HG03159 (cell line): ENCODE data around the gene ALOX12B.
A peak's percentile ranks its signal among the peaks of the same experiment; 100 is the strongest.
"Not testable (repeated sequence)": the region's sequence is repeated elsewhere in the genome, so short reads cannot be mapped to it uniquely, and the experiment has no call there.

Experiments used
- ATAC-seq: cut with Tn5 transposase; IDR thresholded peaks from one replicate; pipeline ENCODE4 v1.9.1; 2021; ENCODE audit warnings: mild to moderate bottlenecking, moderate library complexity; ENCODE audit not compliant: unreplicated experiment

Gene ALOX12B

GRCh38 chr17:8119581-8120519 is 32.3 kb upstream of the ALOX12B start:
- no peak for ATAC-seq

DNA sequence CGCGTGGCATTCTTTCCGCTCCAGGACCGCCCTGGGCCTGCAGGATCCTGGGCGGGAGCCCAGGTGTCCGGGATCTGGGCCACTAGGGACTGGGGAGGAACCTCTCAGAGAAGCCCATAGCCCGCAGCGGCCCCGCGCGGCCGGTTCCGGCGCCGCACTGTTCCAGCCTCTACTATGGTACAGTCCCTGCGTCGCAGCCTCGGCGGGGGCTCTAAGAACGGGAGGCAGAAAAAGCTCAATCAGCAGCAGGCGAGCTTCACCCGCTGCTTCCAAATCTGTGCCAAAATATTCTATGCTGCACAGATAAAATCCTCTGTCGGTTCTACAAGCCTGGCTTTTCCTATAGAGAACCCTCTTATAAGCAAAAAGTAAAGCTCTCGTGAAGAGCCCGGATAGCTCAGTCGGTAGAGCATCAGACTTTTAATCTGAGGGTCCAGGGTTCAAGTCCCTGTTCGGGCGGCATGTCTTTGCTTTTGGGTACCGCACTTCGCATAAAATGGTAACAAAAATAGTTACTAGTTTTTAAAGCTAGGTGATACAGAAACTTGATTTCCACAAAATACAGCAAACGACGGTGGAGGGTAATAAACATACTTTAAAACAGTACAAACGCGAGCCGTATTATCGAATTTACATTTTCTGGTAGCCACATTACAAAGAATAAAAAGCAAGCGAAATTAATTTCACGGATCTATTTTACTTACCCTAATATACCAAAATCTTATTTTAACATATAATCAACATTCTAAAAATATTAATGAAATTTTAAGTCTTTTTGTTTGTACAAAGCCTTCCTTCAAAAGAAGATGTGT is 31.5 kb upstream of the ALOX12B start:
- peak; percentile 40 for ATAC-seq

- ATAC-seq = no peak
These were observed 30.7 kb upstream of the ALOX12B start, which contains the start of gene ALOXE3 for GRCh38 chr17:8117980-8118768. Gene ALOXE3 (minus strand): TSS chr17:8118514. CDS start chr17:8117990, 524 bp downstream.

DNA sequence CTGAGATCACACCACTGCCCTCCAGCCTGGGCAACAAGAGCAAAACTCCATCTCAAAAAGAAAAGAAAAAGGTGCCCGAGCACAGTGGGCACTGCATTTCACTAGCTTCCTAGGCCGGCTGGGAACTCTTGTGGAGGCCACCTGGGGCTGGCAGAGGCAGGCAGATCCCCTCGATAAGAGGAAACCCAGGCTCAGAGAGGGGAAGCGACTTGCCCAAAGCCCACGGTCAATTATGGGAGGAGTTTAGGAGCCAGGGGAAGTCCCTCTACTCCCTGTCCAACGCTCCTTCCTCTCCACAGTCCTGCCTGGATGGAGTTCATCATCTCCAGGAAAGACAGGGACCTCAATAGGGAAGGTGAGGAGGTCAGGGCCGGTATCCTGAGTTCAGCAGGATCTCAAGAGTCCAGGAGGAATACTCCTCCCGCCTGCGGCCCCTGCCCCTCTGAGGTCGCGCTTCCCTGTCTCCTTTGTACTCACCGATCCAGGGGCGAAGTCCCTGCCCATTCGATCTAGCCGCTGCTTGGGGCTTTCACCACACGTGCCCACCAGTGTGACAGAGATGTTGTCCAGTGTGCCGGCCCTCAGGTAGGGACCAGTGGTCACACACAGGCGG is 30.0 kb upstream of the ALOX12B start:
- ATAC-seq = no peak

GRCh38 chr17:8116776-8117175 is 29.3 kb upstream of the ALOX12B start:
- no peak for ATAC-seq

DNA sequence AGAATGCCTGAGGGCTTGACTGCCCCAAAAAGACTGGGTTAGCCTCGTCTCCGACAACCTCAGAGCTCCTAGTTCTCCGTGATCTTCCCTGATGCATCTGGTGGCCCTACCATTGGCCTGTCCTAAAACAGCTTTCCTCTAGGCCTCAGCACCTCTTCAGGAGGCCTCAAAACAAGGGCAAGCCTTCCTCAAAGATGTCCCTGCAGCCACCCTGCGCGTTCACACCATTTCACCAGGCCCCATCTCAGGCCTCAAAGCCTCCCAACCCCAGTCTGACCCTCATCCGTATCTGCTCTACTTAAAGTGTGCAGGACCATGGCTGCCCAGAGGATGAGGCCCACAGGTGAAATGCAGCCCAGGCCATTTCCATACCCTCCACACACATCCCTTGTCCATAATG is 23.4 kb upstream of the ALOX12B start:
- no peak for ATAC-seq

GRCh38 chr17:8110456-8110804 is 22.9 kb upstream of the ALOX12B start:
- no peak for ATAC-seq

DNA sequence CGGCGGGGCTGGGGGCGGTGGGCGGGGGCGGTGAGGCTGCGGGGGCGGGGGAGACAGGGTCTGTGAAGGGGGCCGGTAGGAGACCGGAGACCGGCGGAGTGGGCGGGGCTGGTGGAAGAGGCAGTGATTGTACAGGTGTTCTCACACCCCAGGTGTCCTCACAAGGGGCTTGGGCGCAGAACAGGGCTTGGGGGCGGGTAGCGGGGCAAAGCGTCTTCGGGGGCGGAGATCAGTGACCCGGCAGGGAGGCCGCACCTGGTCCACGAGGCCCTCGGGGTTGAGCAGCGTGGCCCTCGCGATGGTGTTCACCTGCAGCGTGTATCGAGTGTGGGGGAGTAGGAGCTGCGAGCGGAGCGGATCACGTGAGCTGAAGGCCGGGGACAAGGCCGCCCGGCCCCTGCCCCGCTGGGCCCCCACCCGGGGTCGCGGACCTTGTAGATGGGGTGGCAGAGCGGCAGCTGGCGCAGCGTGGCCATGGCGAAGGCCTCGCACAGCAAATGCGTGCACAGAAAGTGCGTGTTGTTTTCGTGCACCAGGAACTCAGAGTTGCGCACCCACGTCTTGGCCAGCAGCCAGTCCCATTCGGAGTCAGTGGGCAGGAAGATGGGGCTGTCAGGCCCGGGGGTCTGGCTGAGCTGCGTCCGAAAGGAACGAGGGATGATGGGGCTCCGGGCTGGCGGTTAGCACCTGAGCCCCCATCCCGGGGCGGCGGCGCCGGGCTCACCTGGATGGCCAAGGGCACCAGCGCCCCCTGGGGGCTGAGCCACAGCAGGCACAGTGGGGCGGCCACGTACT is 22.3 kb upstream of the ALOX12B start:
- ATAC-seq = no peak

DNA sequence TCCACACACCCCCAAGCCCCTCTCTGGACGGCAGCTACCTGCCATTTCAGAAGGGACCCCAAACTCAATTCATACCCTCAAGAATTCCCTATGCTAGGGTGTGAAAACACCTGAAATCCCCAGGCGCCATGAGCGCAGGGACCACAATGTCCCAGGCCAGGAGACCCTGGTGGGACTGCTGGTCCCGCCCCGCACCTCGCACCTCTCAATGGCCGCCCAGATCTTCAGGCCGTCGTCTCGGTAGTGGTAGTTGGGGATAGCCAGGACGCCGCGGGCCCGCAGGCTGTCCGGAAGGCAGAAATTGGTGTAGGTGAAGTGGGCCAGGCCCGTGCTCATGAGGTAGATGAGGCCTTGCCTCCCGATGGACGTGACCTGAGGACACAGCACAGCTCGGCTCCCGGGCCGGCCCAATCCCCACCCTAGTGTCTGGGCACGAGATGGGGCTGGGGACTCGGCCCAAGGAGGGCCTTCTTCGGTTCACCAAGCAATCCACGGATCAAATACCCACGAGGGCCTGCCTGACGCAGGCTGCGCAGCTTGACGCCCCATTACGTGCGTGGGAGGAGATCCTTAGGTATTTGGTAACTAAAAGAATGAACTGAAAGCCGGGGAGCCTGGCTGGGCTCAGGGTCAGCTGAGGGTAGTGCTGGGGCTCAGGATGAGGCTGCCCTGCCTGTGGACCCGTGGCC is 21.6 kb upstream of the ALOX12B start:
- ATAC-seq = no peak

DNA sequence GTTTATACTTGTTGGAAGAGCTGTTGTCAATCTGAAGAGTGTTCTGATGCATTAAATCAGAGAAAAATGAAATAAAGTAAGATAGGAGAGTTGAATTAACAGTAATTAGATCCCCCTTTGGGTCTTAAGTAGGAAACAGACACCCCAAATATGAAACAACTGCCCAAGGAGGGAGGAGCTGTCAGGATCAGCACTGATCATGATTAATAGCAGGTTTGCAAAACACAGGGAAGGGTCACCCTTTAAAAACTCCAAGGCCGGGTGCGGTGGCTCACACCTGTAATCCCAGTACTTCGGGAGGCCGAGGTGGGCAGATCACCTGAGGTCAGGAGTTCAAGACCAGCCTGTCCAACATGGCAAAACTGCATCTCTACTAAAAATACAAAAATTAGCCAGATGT is 19.5 kb upstream of the ALOX12B start:
- ATAC-seq = not testable (repeated sequence)

DNA sequence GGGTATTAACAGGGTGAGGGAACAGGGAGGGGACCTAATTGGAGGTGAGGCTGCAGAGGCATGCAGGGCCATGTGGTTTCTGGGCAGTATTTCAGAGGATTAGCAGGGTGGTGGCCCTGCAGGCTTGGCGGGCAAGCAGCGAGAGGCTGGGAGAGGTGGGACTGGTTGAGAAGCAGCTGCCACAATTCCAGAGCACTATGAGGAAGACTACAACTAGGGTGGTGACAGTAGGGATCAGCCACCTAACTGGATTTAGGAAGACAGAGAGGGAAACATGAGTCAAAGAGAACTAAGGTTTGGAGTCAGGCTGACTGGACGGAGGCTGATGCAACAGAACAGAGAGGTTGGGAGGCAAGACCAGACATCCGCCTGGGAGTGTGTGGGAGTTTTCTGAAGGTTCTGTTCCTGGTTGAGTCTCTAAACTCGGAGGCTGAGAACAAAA is 18.5 kb upstream of the ALOX12B start:
- ATAC-seq = no peak

GRCh38 chr17:8104911-8105310 is 17.4 kb upstream of the ALOX12B start:
- ATAC-seq = no peak

GRCh38 chr17:8103549-8103948 is 16.0 kb upstream of the ALOX12B start:
- no peak for ATAC-seq

- no peak for ATAC-seq
These were observed 14.2 kb upstream of the ALOX12B start for GRCh38 chr17:8101721-8102120.

DNA sequence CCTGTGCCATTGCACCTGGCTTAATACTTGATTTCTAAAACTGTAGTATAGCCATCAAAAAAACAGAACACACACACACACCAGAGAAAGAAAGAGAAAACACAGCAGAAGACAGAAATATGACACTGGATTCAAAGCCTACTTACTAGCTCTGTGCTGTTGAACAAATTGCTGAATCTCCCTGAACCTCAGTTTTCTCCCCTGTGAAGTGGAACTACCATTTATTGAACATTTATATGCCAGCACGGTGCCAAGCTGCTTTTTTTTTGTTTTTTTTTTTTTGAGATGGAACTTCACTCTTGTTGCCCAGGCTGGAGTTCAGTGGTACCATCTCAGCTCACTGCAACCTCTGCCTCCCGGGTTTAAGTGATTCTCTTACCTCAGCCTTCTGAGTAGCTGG is 13.2 kb upstream of the ALOX12B start:
- no peak for ATAC-seq

- no peak for ATAC-seq
These were observed 12.6 kb upstream of the ALOX12B start for GRCh38 chr17:8100111-8100510.

- ATAC-seq = no peak
These were observed 9.0 kb upstream of the ALOX12B start for GRCh38 chr17:8096541-8096940.

- ATAC-seq = no peak
These were observed 7.8 kb upstream of the ALOX12B start for GRCh38 chr17:8095361-8095760.

- no peak for ATAC-seq
These were observed 3.6 kb upstream of the ALOX12B start for GRCh38 chr17:8091033-8091687.
